Loucy (cell line): ENCODE results near the gene CYP2U1.

Source experiments
- CTCF ChIP-seq: fragments of 200-600 bp; sonication (generic); conservative IDR thresholded peaks from 2 replicates; pipeline ENCODE4 v1.5.1; 2014; ENCODE audit warnings: mild to moderate bottlenecking, antibody characterized with exemption, low read length
- EZH2phosphoT487 ChIP-seq: fragments of 200-600 bp; IDR thresholded peaks from 2 replicates; pipeline ENCODE4 v1.6.1; 2018; ENCODE audit warnings: antibody characterized with exemption, mild to moderate bottlenecking, moderate library complexity, borderline replicate concordance

- no peak for TF ChIP-seq CTCF
- no peak for TF ChIP-seq EZH2phosphoT487
Measured at GRCh38 chr4:107906458-107907100, 24.8 kb upstream of the CYP2U1 start.
